IMR-90 (cell line): Measurements from ENCODE around the gene PARVB. TPM values are rescaled to one million over a fixed set of nuclear protein-coding genes. Genes with fewer than 3 reads are reported as not detected.

Experiments used
- ATAC-seq: fragments of 200-7000 bp; cut with Tn5 transposase; 2 replicates; pipeline ENCODE4 v1.9.1; 2020; ENCODE audit warnings: low read depth, mild to moderate bottlenecking, moderate library complexity
- BruUV-seq: library from RNA; stranded (reverse); fragments of 400-500 nt; replicated peaks from 2 replicates; lab custom pipeline; 2021; lab: Mats Ljungman, UMichigan
- CTCF ChIA-PET: fragments of 300-600 bp; formaldehyde crosslinking; extraction: SDS; loops from one replicate; lab custom pipeline; 2021; ENCODE audit warnings: antibody characterized with exemption; lab: Yijun Ruan, JAX
- POLR2A ChIA-PET: fragments of 300-600 bp; sonication (Branson Sonifier 250); formaldehyde crosslinking; loops from one replicate; lab custom pipeline; 2022; ENCODE audit warnings: antibody characterized with exemption; ENCODE audit not compliant: unreplicated experiment; lab: Charles Lee
- DNase-seq: peaks from one replicate; pipeline ENCODE4 v3.0.0; 2013
- H2AFZ ChIP-seq: replicated peaks from 2 replicates; pipeline ENCODE3; 2013; ENCODE audit warnings: low read length, mild to moderate bottlenecking; ENCODE audit not compliant: poor library complexity
- H2AK5ac ChIP-seq: 2 replicates; pipeline ENCODE4 v1.6.1; 2013; ENCODE audit warnings: low read depth, low read length, inconsistent platforms
- H2AK9ac ChIP-seq: replicated peaks from 2 replicates; pipeline ENCODE3; 2013; ENCODE audit warnings: mild to moderate bottlenecking, low read depth, low read length, moderate library complexity; ENCODE audit not compliant: poor library complexity
- H2BK120ac ChIP-seq: 2 replicates; pipeline ENCODE4 v1.6.1; 2013; ENCODE audit warnings: low read depth, low read length, inconsistent platforms
- H2BK15ac ChIP-seq: 3 replicates; pipeline ENCODE4 v1.6.1; 2013; ENCODE audit warnings: low read depth, low read length, inconsistent platforms
- H2BK20ac ChIP-seq: 2 replicates; pipeline ENCODE4 v1.6.1; 2013; ENCODE audit warnings: low read depth, mild to moderate bottlenecking, inconsistent platforms, low read length, moderate library complexity
- H2BK5ac ChIP-seq: 2 replicates; pipeline ENCODE4 v1.6.1; 2013; ENCODE audit warnings: mild to moderate bottlenecking, low read depth, low read length, inconsistent platforms; ENCODE audit not compliant: poor library complexity, severe bottlenecking
- H3K14ac ChIP-seq: replicated peaks from 2 replicates; pipeline ENCODE4 v1.6.1; 2013; ENCODE audit warnings: low read depth, low read length, inconsistent platforms
- H3K18ac ChIP-seq: 2 replicates; pipeline ENCODE4 v1.6.1; 2013; ENCODE audit warnings: low read depth, low read length, control low read depth
- H3K23ac ChIP-seq: 2 replicates; pipeline ENCODE4 v1.6.1; 2013; ENCODE audit warnings: low read depth, low read length, inconsistent platforms
- H3K27ac ChIP-seq: 2 replicates; pipeline ENCODE4 v1.5.1; 2013; ENCODE audit warnings: mild to moderate bottlenecking, control low read depth, low read length; ENCODE audit not compliant: insufficient read depth
- H3K27me3 ChIP-seq: 2 replicates; pipeline ENCODE4 v1.6.1; 2013; ENCODE audit warnings: low read length; ENCODE audit not compliant: control insufficient read depth, insufficient read depth
- H3K36me3 ChIP-seq: 2 replicates; pipeline ENCODE4 v1.6.1; 2013; ENCODE audit warnings: low read length, mixed read lengths; ENCODE audit not compliant: control insufficient read depth, insufficient read depth
- H3K4ac ChIP-seq: 2 replicates; pipeline ENCODE4 v1.6.1; 2013; ENCODE audit warnings: low read depth, low read length, inconsistent platforms
- H3K4me1 ChIP-seq: 2 replicates; pipeline ENCODE4 v1.6.1; 2013; ENCODE audit warnings: low read length, mixed read lengths; ENCODE audit not compliant: control insufficient read depth, insufficient read depth
- H3K4me2 ChIP-seq: 2 replicates; pipeline ENCODE4 v1.6.1; 2013; ENCODE audit warnings: low read depth, mild to moderate bottlenecking, control low read depth, low read length, moderate library complexity
- H3K4me3 ChIP-seq: 2 replicates; pipeline ENCODE4 v1.5.1; 2013; ENCODE audit warnings: low read depth, mild to moderate bottlenecking, control low read depth, low read length, moderate library complexity; ENCODE audit not compliant: insufficient read depth
- H3K56ac ChIP-seq: 2 replicates; pipeline ENCODE4 v1.6.1; 2013; ENCODE audit warnings: low read length, inconsistent platforms; ENCODE audit not compliant: insufficient read depth; ENCODE audit errors: extremely low read depth
- H3K79me1 ChIP-seq, 2 experiments: 2 replicates each; pipeline ENCODE4 v1.6.1; 2013; ENCODE audit warnings: low read length in 2 of 2, inconsistent platforms in 1 of 2, low read depth in 1 of 2
- H3K9ac ChIP-seq: 2 replicates; pipeline ENCODE4 v1.6.1; 2013; ENCODE audit warnings: low read depth, low read length, control low read depth
- H3K9me1 ChIP-seq: 2 replicates; pipeline ENCODE4 v1.6.1; 2013; ENCODE audit warnings: low read length, inconsistent platforms; ENCODE audit not compliant: insufficient read depth
- H3K9me3 ChIP-seq: 2 replicates; pipeline ENCODE4 v1.6.1; 2013; ENCODE audit warnings: low read length; ENCODE audit not compliant: control insufficient read depth, insufficient read depth
- H4K20me1 ChIP-seq: 2 replicates; pipeline ENCODE4 v1.6.1; 2013; ENCODE audit warnings: low read length, inconsistent platforms; ENCODE audit not compliant: insufficient read depth
- H4K5ac ChIP-seq: 2 replicates; pipeline ENCODE4 v1.6.1; 2013; ENCODE audit warnings: mild to moderate bottlenecking, low read depth, low read length, control low read depth
- H4K8ac ChIP-seq, 2 experiments: 2 replicates each; pipeline ENCODE4 v1.6.1; 2013; ENCODE audit warnings: low read depth in 2 of 2, low read length in 2 of 2, control low read depth in 1 of 2, inconsistent platforms in 1 of 2
- H4K91ac ChIP-seq: 2 replicates; pipeline ENCODE4 v1.6.1; 2013; ENCODE audit warnings: low read depth, low read length, inconsistent platforms; ENCODE audit not compliant: insufficient read depth
- CEBPB ChIP-seq: IDR thresholded peaks from 2 replicates; pipeline ENCODE4 v1.6.1; 2012; ENCODE audit warnings: low read depth, low read length, improper control_type of control experiment
- CTCF ChIP-seq: conservative IDR thresholded peaks from 2 replicates; pipeline ENCODE4 v1.5.1; 2012; ENCODE audit warnings: mild to moderate bottlenecking, low read depth, low read length, improper control_type of control experiment
- ELK1 ChIP-seq: fragments of 150-350 bp; IDR thresholded peaks from 2 replicates; pipeline ENCODE4 v1.6.1; 2016; ENCODE audit warnings: low read depth, mild to moderate bottlenecking, low read length, moderate library complexity, borderline replicate concordance
- RCOR1 ChIP-seq: IDR thresholded peaks from 2 replicates; pipeline ENCODE4 v1.6.1; 2012; ENCODE audit warnings: mild to moderate bottlenecking, low read length, improper control_type of control experiment; ENCODE audit not compliant: insufficient replicate concordance
- SMC3 ChIP-seq: fragments of 150-350 bp; IDR thresholded peaks from 2 replicates; pipeline ENCODE4 v1.6.1; 2016; ENCODE audit warnings: low read depth, mild to moderate bottlenecking, antibody characterized with exemption, low read length, moderate library complexity
- WGBS, 2 experiments: methylation state at CpG; one replicate each; pipeline versions ENCODE4 v1.1.5 to v1.1.7; 2013; ENCODE audit warnings: missing lambda C conversion rate in 2 of 2; ENCODE audit not compliant: insufficient read length in 1 of 2; ENCODE audit errors: extremely low coverage in 2 of 2; 5-methylcytosine and 5-hydroxymethylcytosine counted together
- dilution Hi-C: fragments of 300-500 bp; cut with HindIII; formaldehyde crosslinking; loops from one replicate; pipeline ENCODE4 v1.14.3; 2018; ENCODE audit warnings: low sequenced_read_pairs; ENCODE audit not compliant: unreplicated experiment
- in situ Hi-C: fragments of 300-500 bp; cut with MboI; formaldehyde crosslinking; loops from 3 replicates; pipeline ENCODE4 v1.14.3; 2019; ENCODE audit warnings: low sequenced_read_pairs, inconsistent platforms, mixed read lengths
- intact Hi-C: fragments of 100-400 bp; cut with micrococcal nuclease; formaldehyde crosslinking; loops from 2 replicates; pipeline ENCODE4 v1.10.0; 2022
- polyA plus RNA-seq, 3 experiments: library from polyadenylated mRNA; depleted of rRNA; stranded (reverse); fragments of >200 nt; gene quantifications; 2 replicates each; pipeline ENCODE4 v1.2.3, GENCODE V29; 2012; ENCODE audit warnings: low replicate concordance in 1 of 3
- total RNA-seq: library from RNA; depleted of rRNA; stranded (reverse); fragments of >200 nt; gene quantifications from 2 replicates; pipeline ENCODE4 v1.2.3, GENCODE V29; 2012

PARVB gene
- total and polyA plus RNA-seq, 2 of the 4 experiments (the other 2 are of a cell fraction) = 44.3 to 53.9 TPM

GRCh38 chr22:43991316-43992020 is 32.6 kb upstream of the PARVB start:
- Histone ChIP-seq H3K27me3 (no peaks in the 10 kb centered on the region), H3K79me1 (peaks cover 0 to 20% of the 10 kb centered on the region in 2 experiments; a peak in 2 of 4 replicates), H2AFZ (no peak overlapping the region), H3K4me2 (no peak overlapping the region), H4K8ac (no peak overlapping the region), H2BK15ac (no peak overlapping the region), H4K91ac (no peak overlapping the region), H2AK5ac (no peak overlapping the region), H3K4me1 (peaks cover 7% of the 10 kb centered on the region; the same call in 1 of the 2 replicates), H2BK5ac (no peak overlapping the region), H2AK9ac (no peak overlapping the region), H4K20me1 (peaks cover 19% of the 10 kb centered on the region), H2BK20ac (no peak overlapping the region), H3K9me1 (no peaks in the 10 kb centered on the region), H3K4ac (no peak overlapping the region), H3K18ac (no peak overlapping the region), H3K14ac (no peak overlapping the region), H3K9ac (no peak overlapping the region), H3K23ac (no peak overlapping the region), H3K36me3 (peaks cover 57% of the 10 kb centered on the region), H2BK120ac (no peak overlapping the region), H3K27ac (no peak overlapping the region), H4K5ac (no peak overlapping the region), H3K56ac (no peak overlapping the region), H3K9me3 (no peaks in the 10 kb centered on the region), H3K4me3 (no peak overlapping the region)
- intact Hi-C loops (loop anchor here (2.0 to 5.0 kb wide), 4 partner anchors 89 to 676 kb away; no protein-coding TSS in a partner anchor), dilution Hi-C loops (no loop called here), in situ Hi-C loops (loop anchor here (10.0 kb wide), 1 partner anchor 343 kb away; no protein-coding TSS in a partner anchor)
- no peak for TF ChIP-seq CTCF
- no peak for TF ChIP-seq CEBPB
- TF ChIP-seq RCOR1 = no peak
- no peak for TF ChIP-seq SMC3
- no peak for TF ChIP-seq ELK1
- no TSS peak for BruUV-seq
- 93% methylated on average over 5 of the region's 11 CpGs; no CpG with 5 or more reads in 1 of the 2 experiments for WGBS, 2 experiments
- ATAC-seq (no peak), DNase-seq (no peak)
- ChIA-PET CTCF (no interaction called here), POLR2A (no interaction called here)
